NCI-H2029 treated with DMSO at 0.1 percent for 48 hours (cell line): ENCODE results near the gene CTNND2.

Source experiments
- DNase-seq: peaks from one replicate; lab custom pipeline; 2025; lab: John Stamatoyannopoulos, UW

The CTNND2 gene

DNA sequence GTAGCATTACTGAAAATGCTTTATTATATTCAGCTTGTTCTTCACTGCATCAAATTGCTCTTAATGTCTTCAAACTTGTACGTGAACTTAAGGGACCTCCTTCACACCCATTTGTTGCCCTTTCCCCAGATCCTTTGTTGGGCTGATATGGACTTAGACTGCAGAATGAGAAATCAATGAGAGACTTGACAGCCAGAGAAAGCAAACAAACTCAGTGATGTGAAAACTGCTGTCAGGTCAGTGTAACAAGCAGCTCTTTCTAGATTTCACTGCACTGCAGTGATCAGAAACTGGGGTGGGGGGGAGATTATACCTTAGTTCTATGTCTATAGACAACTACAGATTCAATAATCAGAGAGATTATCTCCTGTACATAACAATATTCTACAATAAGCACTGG lies 652.2 kb downstream of the CTNND2 start:
- DNase-seq: no peak

DNA sequence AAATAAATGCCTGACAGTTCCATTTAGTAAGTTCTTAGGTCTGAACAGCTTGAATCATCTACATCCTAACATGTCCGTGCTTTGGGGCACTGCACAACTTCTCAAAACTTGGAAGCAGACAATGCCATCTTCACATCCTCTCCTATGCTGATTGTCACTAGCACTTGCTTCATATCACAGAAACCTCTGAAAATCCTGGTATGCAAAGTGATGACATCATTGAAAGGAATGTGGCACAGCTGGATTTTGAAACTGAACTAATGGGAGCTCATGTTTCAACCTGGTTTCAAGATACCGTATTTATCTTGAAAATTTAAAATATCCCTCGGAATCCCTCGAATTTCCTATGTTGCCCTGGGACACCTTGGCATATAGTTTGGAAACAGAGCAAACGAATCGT lies 653.0 kb downstream of the CTNND2 start:
- no peak for DNase-seq

DNA sequence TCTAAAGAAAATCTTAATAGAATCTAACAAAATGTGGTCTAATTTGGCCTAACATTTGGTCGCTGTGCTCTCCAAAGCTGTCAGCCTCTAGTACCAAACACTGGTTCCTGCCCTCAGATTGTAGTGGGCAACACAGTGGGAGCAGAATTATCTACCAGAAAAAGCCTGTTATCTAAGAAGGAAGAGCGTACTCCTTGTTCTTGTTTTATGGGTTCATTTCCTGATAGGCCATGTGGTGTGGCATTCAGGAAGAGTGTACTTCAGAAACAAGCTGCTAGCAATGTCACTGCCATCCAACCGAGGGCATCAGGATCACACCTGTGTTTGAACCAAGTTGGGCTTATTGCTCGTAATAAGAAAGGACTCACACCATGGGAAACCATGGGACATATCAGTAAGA lies 655.3 kb downstream of the CTNND2 start:
- DNase-seq: no peak

DNA sequence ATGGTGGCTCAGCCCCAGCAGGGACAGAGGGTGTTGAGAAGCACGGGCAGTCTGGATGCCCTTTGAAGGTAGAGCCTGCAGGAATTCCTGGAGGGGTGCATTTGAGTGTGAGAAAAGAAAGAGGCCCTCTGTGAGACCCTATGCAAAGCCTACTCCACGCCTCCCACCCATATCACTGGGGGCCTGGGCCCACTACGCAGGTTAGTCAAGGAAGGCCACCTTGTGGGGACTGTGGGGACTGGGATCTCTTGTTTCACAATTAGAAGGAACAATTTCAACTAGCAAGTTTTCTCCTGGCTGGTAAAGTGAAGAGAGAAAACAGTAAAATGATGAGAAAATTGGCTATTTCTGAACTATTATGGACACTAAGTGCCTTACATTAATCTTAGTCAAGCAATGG lies 657.0 kb downstream of the CTNND2 start:
- DNase-seq: no peak

DNA sequence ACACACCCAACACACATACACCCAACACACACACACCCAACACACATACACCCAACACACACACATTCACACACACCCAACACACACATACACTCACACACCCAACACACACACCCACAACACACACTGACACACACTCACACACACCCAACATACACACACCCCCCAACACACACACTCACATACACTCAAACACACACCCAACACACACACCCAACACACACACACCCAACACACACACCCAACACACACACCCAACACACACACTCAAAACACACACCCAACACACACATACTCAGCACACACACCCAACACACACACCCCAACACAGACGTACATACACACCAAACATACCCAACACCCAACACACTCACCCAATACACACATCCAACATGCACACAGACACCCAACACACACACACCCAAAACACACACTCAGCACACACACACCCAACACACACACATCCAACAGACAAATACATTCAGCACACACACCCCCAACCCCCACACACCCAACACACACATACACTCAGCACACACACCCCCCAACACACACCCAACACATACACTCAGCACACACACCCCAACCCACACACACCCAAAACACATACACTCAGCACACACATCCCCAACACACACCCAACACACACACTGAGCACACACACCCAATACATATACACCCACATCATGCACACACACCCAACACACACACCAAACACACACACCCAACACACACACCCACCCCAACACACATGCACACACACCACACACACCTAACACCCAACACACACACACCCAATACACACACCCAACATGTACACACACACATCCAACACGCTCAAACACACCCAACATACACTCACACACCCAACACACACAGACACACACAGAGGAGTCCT lies 663.7 kb downstream of the CTNND2 start:
- no peak for DNase-seq

DNA sequence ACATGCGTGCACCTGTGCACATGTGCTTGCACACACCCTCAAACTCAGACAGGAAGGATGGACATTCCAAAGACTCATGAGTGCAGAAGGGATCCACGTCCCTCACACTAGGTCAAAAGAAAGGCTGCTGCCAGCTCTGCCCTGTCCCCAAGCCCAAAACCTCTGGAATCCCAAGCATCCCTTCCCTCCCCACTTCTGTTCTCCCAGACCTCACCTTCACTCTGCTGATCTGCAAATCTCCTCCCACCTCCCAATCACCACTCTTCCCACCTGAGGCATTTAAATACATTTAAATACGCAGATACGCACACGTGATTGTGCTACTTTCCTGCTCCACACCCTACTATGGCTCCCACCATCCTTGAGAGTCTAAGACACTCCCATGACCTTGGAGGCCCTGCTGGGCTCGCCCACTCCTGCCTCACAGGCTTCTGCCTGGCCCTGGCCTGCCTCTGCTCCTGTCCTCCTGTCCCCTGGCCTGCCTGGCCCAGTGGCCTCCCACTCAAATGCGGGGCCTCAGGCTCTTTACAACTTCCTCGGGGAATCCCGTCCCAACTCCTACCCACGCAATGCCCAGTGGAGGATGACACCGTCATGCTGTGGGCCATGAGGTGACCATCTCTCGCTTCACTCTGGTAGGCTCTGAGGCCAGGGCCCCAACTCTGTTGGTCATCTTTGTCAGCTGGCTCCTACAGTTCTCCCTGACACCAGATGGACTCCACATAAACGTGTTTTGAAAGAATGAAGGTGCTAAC lies 664.8 kb downstream of the CTNND2 start:
- DNase-seq: no peak

DNA sequence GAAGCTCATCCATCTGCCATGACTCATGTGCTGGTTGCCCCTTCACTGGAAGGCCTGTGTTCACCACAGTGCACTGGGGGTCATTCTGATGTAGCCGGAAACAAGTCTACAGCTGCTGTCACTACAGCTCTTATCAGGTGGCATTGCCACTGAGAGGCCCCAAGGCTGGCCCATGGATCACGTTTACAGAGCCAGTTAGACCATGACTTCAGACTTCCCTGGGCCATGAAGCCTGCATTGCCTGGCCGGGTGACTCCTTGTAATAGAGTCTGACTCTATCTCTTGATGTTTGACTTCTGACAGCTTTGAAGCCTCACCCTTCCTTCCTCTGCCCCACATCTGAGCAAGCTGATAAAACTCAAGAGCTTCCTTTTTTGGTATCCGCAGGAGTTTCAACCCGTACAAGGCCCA lies 669.7 kb downstream of the CTNND2 start:
- no peak for DNase-seq

DNA sequence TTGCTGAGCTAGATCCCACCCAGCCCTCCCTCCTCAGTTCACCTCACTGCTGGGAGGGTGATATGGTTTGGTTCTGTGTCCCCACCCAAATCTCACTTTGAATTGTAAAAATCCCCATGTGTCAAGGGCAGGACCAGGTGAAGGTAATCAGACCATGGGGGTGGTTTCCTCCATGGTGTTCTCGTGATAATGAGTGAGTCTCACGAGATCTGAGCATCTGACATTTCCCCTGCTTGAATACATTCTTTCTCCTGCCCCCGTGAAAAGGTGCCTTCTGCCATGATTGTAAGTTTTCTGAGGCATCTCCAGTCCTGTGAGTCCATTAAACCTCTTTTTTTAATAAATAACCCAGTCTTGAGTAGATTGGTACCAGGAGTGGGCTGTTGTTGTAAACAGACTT lies 673.4 kb downstream of the CTNND2 start:
- DNase-seq: no peak

DNA sequence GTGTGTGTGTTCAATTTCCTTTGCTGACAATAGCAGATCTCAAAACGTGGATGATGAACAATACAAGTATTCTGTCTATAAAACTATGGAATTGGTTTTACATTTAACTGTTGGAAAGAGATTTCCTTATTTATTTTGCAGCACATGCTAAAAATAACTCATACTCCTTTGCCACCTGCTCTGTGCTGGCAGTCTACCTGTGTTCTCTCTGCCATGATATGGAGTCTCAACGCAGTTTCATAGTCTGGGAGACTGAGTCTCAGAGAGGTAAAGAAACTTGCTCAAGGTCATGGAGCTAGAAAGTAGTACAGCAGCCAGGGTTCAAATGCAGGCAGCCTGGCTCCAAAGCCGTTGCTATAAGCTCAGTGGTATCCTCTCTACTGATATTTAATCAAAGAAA lies 677.2 kb downstream of the CTNND2 start:
- no peak for DNase-seq

DNA sequence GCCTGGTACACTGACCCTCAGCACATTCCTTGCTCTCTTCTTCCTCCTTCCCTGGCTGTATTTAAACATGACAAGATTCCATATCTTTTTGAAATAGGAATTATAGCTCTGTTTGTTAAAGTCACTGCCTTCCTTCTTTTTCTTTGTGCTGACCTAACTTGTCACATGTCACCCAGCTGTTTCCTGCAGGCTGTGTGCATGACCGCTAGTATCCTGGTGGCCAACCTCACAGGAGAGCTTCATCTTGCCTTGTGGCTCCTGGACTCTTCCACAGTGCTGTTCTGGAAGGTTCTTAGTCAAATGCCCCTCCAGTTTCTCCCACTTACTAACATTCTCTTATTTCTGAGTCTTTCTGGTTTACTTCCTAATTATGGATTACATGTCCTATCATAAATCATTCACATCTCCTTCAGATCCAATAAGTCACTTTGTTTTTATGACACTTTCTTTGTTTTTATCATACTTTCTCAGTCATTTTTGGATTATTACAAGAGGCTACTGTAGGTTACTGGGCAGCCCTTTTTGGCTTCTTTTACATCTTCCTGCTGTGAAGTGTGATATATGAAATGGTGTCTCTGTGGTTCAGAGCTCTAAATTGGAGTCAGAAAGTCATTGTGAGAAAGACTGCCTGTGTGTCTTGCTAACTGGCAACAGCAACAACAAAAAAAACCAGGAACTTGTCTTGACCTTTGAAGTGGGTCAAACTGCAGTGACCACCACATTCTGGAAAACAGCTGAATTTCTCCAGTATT lies 679.6 kb downstream of the CTNND2 start:
- no peak for DNase-seq

DNA sequence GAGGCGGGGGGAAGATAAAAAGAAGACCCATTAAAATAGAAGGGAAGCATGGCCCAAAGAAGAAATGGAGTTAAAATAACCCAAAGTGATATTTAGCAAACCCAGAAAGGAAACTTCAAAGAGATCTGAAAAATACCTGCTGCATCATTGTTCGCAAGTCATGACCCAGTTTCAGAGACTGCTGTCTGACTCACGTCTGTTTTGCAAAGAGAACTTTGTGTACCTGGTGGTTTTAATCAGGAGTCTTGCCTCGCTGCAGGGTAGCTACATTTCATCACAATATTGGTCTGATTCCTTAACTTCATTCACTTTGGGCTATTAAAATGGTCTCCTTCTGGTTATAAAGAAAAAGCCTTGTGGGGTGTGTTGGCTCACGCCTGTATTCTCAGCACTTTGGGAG lies 682.1 kb downstream of the CTNND2 start:
- no peak for DNase-seq

DNA sequence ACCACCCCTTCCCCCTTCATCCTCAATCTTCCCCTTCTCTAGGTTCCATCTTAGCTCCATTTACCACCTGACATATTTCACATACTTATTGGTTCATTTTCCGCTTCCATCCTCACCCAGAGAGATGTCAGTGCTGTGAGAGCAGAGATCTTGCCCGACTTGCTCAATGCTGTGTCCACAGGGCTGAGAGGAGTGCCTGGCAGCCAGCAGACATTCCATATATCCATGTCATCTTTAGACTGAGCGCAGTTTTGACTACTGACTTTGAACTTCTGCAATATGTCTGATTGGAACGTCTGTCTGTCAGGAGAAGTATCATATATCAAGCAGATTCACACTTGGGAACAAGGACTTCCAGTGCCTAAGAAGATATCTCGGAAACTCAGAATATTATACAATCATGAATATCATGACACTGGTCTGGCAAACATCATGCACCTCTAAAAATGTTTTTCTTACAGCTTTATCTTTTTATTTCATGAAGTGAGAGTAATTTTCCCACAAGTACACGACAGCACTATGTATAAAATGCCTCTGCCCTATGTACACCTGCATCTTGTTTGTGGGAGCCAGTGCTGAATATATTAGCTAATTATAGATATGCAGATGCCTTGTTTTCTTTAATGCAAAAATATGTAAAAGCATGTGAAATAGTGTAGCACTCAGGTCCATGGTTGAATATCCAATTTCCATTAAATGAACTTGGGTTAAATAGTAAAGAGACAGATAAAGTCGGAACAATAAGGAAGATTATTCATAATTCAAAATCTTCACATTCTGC lies 689.2 kb downstream of the CTNND2 start:
- no peak for DNase-seq

DNA sequence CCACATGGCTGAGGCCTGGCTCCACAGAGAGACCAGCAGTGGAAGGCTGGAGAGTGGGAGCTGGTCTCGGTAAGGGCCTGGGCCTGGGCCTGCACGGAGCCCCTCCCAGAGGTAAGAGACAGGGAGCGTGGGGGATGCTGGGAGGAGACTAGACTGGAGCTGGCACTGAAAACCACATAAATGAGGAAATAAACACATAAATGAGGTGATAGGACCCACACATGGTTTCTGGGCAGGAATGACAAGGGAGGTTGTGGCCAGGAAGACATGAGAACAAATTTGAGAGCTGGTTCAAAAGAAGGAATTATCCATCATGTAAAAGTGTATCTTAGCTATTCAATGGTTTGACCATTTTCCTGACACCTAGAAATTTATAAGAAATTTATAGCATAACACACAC lies 691.5 kb downstream of the CTNND2 start:
- DNase-seq: no peak

DNA sequence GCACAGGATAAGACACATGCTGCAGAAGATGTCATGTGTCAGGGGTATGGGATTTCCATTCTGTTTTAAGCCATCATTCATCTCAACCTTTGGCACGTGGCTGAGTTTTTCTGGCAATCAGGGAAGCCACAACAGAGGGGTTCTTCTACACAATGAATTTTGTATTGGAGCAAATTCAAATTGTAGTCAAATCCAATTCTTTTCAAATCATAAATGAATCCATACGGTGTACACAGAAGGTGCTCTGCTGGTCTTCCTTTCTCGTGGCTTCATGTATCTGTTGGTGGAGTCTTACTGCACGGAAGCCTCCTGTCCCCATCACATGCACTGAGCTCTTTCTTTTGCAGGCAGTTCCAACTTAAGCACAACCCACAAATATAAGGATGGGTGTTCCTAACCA lies 706.5 kb downstream of the CTNND2 start:
- no peak for DNase-seq

DNA sequence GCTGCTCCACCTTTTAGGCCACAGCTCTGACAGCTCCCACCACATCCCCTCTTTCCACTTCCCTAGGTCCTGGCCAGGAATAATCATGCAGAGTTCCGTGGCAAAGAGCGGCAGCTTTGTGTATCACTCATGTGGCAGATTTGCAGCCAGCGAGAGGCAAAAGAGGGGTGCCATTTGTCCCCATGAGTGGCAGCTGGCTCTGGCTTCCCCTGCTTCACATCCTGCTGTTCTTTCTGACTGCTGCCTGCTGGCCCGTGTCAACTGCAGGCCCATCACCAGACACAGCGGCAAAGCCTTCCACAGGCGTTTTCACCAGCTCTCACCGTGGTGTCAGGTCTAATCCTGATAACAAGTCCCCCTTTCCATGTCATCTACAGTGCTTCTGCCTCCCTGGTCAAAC lies 712.6 kb downstream of the CTNND2 start:
- DNase-seq: no peak

DNA sequence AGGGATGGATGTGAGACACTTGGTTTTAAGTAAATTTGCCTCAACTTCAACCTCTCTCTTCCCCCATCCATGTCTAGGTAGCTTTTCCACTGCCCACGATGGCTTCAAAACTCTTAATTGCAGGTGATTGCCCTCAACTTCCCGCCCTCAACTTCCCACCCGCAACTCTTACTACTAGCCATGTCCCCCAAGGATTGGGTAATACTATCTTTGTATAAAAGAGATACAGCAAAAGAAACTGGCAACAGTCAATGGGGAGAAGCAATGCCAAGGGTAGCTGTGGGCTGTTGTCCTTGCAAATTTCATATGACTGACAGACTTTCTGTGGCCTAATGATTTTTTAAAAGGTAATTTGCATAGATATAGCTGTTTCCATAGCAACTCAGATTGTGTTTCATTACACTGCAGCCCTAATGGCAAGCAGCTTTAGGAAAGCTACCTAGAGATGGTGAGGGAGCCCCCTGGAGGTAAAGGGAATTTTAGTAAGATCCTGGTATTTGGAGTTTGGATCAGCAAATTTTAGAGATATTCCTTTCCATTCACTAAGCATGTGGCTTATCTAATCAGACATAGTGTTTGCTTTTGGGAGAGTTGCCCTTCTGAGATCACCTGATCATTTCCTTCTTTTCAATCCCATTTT lies 721.7 kb downstream of the CTNND2 start:
- no peak for DNase-seq

DNA sequence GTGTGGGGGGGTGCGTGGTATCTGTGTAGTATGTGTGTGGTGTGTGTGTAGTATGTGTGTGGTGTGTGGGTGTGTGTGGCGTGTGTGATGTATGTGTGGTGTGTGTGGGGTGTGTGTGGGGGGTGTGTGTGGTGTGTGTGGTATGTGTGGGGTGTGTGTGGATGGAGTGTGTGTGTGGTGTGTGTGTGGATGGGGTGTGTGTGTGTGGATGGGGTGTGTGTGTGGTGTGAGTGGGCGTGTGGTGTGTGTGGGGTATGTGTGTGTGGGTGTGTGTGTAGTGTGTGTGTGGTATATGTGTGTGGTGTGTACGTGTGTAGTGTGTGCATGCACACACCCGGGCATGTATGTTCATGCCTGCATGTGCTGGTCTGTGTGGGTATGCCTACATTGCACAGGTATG lies 722.3 kb downstream of the CTNND2 start:
- DNase-seq: no peak

DNA sequence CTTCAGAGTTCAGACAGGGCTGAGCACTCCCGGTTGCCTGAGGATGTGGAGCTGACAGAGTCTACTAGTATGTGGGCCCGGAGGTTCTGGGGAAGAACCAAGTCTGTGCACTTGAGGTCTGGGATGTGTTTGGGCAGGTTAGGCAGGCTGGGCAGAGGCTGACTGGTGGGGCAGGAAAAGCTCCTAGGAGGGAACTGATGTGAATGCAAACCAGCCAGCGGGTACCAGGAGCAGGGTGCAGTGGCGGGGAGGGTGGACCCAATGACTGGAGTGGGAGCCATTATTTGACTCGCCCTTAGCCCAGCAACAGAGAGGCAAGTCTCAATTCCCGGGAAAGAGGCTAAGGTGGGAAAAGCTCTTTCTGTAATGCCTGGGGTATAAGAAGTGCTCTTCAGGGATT lies 723.4 kb downstream of the CTNND2 start:
- no peak for DNase-seq

DNA sequence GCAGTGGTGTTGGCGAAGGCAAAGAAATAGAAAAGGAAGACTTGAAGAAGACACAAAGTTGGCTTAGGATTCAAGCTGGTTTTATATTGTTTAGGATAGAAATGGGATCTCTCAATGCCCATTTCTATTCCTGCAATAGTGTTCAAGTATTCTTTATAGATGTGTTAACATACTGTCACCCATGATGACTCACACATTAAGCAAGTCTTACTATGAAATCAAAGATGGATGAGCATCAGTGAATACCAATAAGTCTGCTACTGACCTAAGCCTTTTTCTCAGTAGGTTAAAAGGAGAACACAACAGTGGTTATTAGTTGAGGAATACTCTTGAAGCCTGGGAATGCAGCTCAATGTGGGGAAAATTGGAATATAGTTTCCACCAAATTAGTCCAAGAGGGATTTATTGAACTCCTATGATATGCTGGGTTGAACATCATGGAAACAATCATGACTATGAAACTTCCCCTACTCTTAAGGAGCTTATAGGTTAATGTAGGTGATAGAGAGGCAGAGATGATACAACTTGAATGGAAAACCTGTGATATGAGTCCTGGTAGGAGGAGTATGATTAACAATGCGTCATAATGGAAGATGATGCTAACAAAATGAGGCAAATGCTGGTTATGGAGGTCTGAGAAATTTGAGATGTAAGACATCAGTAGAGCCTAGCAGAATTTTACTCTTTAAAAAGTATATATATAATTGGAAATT lies 726.1 kb downstream of the CTNND2 start:
- DNase-seq: no peak

DNA sequence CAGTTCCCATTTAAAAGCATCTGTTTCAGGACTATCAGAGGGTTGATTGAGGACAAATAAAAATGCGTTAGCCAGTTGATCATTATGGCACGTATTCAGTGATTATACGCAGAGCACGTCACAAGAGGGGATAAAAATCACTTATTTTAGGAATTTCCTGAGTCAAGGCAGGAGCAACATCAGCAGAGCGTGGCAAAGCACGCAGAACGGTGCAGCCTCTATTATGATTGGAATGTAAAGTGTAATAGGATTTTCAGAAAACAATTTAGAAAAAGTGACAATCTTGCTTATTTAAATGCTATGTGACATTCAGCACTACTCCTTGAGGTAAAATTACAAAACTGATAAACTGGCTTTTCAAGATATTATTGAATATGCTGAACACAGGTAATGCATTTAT lies 729.7 kb downstream of the CTNND2 start:
- DNase-seq: no peak

DNA sequence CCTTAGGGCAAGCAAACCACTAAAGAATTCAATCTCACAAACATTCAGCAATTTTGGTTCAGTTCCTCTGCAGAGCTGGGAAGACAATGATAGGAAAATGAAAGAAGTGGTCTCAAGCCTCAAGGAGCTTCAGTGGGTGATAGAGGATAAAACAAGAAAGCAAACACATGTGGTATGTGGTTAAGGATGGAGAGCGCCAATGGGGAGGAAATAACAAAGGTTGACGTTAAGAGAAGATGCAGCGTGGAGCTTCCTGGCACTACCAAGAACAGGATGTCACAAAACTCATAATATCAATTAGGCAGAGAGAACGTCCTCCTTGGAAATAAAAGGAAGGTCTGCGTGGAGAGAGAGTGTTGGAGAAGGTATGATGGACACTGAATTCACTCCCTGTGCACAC lies 731.8 kb downstream of the CTNND2 start:
- no peak for DNase-seq
